ENCODE results near the gene CDKN2B. TPM values are rescaled to one million over a fixed set of nuclear protein-coding genes. Genes with fewer than 3 reads are reported as not detected.

Gene CDKN2B
- total RNA-seq, 4 donors from 2014 or later = 9.9 to 14.6 (median 12.2) TPM

GRCh38 chr9:21994556-21995005 lies 14.5 kb downstream of the CDKN2B start, which contains the start of gene CDKN2B-AS1:
Gene CDKN2B-AS1, plus strand, starts transcription at chr9:21994791.
- no peak for DNase-seq (ENCODE audit: extremely low spot score)
- intact Hi-C loops (cut with DNase I) = loop anchor here (2.0 kb wide), 1 partner anchor 14 kb away; the partner anchor contains the start of gene CDKN2B
- peaks cover 0 to 40% (median 4%) of the 10 kb centered on the region in 4 donors for H3K27me3 ChIP-seq
- 0% methylated on average over 23 of the region's 43 CpGs for WGBS
- no peaks in the 10 kb centered on the region for H3K9me3 ChIP-seq
- H3K4me1 ChIP-seq = peaks cover 10 to 24% (median 15%) of the 10 kb centered on the region in 4 donors
- H3K27ac ChIP-seq (replicated peaks in 1 of 4) = peak within 1 kb of the TSS; percentile 64 to 88 (median 82)
- no peaks in the 10 kb centered on the region for H3K36me3 ChIP-seq
- TF ChIP-seq POLR2A (IDR thresholded peaks at IDR 0.05; ENCODE audit: low read depth) = no peak
- TF ChIP-seq EP300 (IDR thresholded peaks at IDR 0.05) = no peak
- TF ChIP-seq POLR2AphosphoS5 (IDR thresholded peaks at IDR 0.05) = no peak
- no peak for TF ChIP-seq CTCF (IDR thresholded peaks at IDR 0.05)
- H3K4me3 ChIP-seq = peak within 1 kb of the TSS; percentile 68 to 93 (median 76)

- Histone ChIP-seq H3K4me1 (peaks cover 10 to 24% (median 15%) of the 10 kb centered on the region in 4 donors), H3K9me3 (no peaks in the 10 kb centered on the region), H3K27ac (replicated peaks in 1 of 4) (peak within 1 kb of the TSS; percentile 64 to 88 (median 82)), H3K4me3 (peak within 1 kb of the TSS; percentile 68 to 93 (median 76)), H3K36me3 (no peaks in the 10 kb centered on the region), H3K27me3 (peaks cover 0 to 46% (median 6%) of the 10 kb centered on the region in 4 donors)
- DNase-seq (ENCODE audit: extremely low spot score) = no peak
- TF ChIP-seq POLR2AphosphoS5 (IDR thresholded peaks at IDR 0.05) = no peak
- no peak for TF ChIP-seq CTCF (IDR thresholded peaks at IDR 0.05)
- no peak for TF ChIP-seq POLR2A (IDR thresholded peaks at IDR 0.05; ENCODE audit: low read depth)
- TF ChIP-seq EP300 (IDR thresholded peaks at IDR 0.05) = no peak
- WGBS = 0% methylated on average over 3 of the region's 53 CpGs
- intact Hi-C loops (cut with DNase I) = loop anchor here (2.0 kb wide), 1 partner anchor 15 kb away; the partner anchor contains the start of gene CDKN2B
Observed at GRCh38 chr9:21993893-21994555, 15.1 kb downstream of the CDKN2B start, which contains the start of gene CDKN2A. Gene CDKN2A, minus strand, starts transcription at chr9:21994392.

- Histone ChIP-seq H3K27ac (replicated peaks in 1 of 4) (no peak overlapping the region), H3K27me3 (peaks cover 0 to 56% (median 9%) of the 10 kb centered on the region in 4 donors), H3K9me3 (no peaks in the 10 kb centered on the region), H3K36me3 (no peaks in the 10 kb centered on the region), H3K4me3 (peak overlapping the region in 2 of 4 donors; percentile 80 to 93), H3K4me1 (peaks cover 10 to 24% (median 15%) of the 10 kb centered on the region in 4 donors)
- TF ChIP-seq POLR2AphosphoS5 (IDR thresholded peaks at IDR 0.05) = no peak
- no peak for TF ChIP-seq CTCF (IDR thresholded peaks at IDR 0.05)
- TF ChIP-seq EP300 (IDR thresholded peaks at IDR 0.05) = no peak
- TF ChIP-seq POLR2A (IDR thresholded peaks at IDR 0.05; ENCODE audit: low read depth) = no peak
- no peak for DNase-seq (ENCODE audit: extremely low spot score)
- 92% methylated on average over 4 of the region's 4 CpGs for WGBS
- intact Hi-C loops (cut with DNase I) = no loop called here
Observed at GRCh38 chr9:21993007-21993406, 16.1 kb downstream of the CDKN2B start.

- 89% methylated on average over 5 of the region's 5 CpGs for WGBS
- H3K36me3 ChIP-seq = no peaks in the 10 kb centered on the region
- H3K9me3 ChIP-seq = no peaks in the 10 kb centered on the region
- H3K4me3 ChIP-seq = no peak overlapping the region
- no peak for DNase-seq (ENCODE audit: extremely low spot score)
- TF ChIP-seq EP300 (IDR thresholded peaks at IDR 0.05) (no peak), POLR2AphosphoS5 (IDR thresholded peaks at IDR 0.05) (no peak), POLR2A (IDR thresholded peaks at IDR 0.05; ENCODE audit: low read depth) (no peak), CTCF (IDR thresholded peaks at IDR 0.05) (no peak)
- intact Hi-C loops (cut with DNase I) = no loop called here
- peaks cover 0 to 72% (median 13%) of the 10 kb centered on the region in 4 donors for H3K27me3 ChIP-seq
- H3K27ac ChIP-seq (replicated peaks in 1 of 4) = no peak overlapping the region
- H3K4me1 ChIP-seq = peaks cover 10 to 24% (median 15%) of the 10 kb centered on the region in 4 donors
Observed at GRCh38 chr9:21991072-21991959, 17.8 kb downstream of the CDKN2B start.
